GM23248 (cell line): Measurements from ENCODE around the gene STXBP6.

Experiments
- EZH2 ChIP-seq: fragments of 200-600 bp; sonication (generic); IDR thresholded peaks from 2 replicates; pipeline ENCODE4 v1.6.1; 2018; ENCODE audit warnings: antibody characterized with exemption, mild to moderate bottlenecking; ENCODE audit not compliant: insufficient read depth, poor library complexity, severe bottlenecking
- EZH2phosphoT487 ChIP-seq: fragments of 200-600 bp; sonication (generic); IDR thresholded peaks from 2 replicates; pipeline ENCODE4 v1.6.1; 2018; ENCODE audit warnings: antibody characterized with exemption, moderate library complexity, mild to moderate bottlenecking, low read depth; ENCODE audit not compliant: insufficient read depth

DNA sequence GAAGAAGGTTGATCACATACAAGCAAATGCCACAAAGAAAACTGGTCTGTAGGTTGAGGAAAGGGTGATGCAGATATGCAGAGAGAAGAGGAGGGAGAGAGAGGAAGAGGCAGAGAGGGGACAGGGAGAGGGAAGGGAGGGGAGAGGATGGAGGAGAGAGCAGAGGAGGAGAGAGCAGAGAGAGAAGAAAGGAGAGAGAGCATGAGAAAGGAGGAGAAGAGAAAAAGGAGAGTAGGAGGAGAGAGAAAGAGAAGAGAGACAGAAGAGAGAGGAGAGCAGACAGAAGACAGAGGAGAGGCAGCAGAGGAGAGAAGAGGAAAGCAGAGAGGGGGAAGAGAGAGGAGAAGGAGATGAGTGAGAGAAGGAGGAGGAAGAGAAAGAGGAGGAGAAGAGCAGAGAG lies 59.2 kb downstream of the STXBP6 start:
- TF ChIP-seq EZH2phosphoT487, result no peak
- no peak for TF ChIP-seq EZH2
